Activated CD4-positive, alpha-beta T cell treated with anti-CD3 and anti-CD28 coated beads, Interleukin-2, amount 50 U/mL, for 48 hours (primary cell): ENCODE data around the gene TMEM89.

Experiments used
- DNase-seq, 2 experiments: peaks; one replicate each; pipeline ENCODE4 v3.0.0-alpha.2; 2020

Gene TMEM89, protein sequence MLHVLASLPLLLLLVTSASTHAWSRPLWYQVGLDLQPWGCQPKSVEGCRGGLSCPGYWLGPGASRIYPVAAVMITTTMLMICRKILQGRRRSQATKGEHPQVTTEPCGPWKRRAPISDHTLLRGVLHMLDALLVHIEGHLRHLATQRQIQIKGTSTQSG

DNA sequence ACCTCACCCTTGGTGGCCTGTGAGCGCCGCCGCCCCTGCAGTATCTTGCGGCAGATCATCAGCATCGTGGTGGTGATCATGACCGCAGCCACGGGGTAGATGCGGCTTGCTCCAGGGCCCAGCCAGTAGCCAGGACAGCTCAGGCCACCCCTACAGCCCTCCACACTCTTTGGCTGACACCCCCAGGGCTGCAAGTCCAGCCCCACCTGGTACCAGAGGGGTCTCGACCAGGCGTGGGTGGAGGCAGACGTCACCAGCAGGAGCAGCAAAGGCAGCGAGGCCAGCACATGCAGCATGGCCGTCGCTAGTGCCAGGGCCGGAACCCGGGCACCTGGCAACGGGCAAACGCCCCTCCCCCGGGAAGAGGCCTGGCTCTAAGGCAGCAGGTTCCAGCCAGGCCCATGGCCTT is at the start of gene TMEM89:
Gene TMEM89 (minus strand): TSS at position 309 of the 409 bp plus-strand sequence. CDS start 13 bp downstream, at position 296.
- no peak for DNase-seq

DNA sequence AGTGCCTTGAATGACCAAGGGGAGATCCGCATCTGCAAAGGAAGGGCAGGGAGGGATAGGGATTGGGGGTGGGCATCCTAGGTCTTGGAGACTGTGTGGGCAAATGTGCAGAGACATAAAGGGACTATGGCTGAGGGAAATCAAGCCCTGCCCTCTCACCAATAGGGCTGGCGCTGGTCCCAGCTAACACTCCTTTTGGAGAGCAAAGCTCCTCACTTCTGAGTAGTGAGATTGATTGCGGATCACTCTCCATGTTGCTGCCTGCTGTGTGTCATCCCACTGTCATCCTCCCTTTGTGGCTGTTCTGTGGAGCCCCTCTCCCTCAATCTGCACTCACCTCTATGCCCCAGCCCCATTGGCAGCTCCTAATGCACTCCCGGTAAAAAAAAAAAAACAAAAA is 43.4 kb upstream of the TMEM89 start:
- DNase-seq: no peak

DNA sequence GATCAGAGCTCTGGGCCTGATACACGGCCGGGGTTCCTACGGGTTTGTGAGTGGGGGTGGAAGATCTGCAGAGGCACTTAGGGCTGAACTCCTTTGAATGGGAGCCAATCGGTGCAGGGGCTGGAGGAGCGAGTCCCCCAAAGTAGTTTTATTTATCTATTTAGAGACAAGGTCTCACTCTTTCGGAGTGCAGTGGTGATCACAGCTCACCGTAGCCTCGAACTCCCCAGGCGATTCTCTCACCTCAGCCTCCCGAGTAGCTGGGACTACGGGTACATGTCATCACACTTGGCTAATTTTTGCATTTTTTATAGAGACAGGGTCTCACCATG is 42.7 kb upstream of the TMEM89 start:
- no peak for DNase-seq

DNA sequence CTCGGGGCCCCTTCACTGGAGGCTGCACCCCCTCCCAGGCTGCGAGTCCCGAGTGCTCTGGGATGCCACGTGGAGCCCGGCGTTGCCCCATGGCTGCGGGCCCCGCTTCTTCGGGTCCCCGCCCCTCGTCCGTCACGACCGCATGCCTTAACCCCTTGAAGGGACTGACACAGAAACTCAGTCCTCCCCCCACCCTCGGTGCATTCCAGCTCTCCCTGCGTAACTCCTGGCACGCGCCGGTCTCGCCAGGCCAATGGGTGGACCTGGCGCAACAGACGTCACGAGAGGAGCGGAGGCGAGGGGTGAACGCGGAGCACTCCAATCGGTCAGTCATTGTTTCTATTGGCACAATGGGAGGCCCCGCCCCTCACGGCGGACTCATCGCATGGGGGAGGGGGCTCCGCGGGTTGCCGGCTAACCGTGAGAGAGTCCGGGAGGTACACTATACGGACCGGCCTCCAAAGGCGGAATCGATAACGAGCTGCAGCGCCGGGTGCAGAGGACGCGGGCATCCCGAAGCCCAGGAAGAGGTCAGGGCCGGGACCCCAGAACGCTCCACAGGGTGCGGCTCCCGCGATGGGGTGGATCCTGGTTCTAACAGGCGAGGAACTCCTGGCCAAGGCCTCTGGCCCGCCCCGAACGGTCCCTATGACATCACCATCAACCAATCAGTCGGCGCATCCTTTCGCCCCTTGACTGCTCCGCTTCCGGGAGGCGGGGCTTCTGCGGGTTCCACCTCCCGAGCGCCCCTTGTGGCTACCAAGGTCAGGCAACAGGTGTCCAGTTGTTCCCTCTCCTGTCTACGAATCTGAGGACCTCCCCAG is 42.1 kb upstream of the TMEM89 start:
- DNase-seq: peak; percentile 93 to 96

DNA sequence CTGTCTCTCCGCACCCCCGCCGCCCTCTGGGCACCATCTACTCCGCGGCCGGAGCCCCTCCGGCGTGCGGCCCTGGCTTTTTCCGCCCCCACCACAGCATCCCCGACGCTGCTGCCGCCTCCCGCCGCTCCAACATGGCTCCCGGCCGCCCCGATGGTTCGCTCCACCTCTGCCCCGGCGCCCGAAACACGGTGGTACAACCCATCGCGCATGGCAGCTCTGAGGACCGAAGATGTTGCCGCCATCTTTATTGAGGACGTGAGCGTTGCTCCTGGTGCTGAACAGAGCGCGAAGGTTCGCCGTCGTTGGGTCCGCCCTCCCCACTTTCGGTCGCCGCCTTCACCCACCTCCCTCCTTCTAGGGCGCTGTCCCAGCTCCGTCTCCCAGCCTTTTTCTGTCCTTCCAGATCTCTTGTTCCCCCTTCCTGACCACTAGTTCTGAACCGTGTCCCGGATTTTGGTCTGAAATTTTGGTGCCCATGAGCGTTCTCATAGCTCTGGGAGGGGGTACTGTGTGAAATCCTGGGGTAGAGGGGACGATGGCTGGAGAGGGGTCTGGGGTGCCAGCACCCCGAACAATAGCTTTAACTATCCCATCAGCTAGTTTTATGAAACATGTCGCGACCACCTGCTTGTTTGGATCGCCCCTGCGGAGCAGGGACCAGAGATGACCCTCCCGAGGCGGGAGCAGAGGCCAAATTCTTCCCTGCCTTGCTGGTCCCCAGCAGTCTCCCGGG is 41.4 kb upstream of the TMEM89 start, which contains the start of gene CELSR3:
Gene CELSR3 (minus strand): TSS at position 134 of the 736 bp plus-strand sequence. CDS start 252 bp downstream, outside the sequence.
- DNase-seq: peak; percentile 70 to 74

DNA sequence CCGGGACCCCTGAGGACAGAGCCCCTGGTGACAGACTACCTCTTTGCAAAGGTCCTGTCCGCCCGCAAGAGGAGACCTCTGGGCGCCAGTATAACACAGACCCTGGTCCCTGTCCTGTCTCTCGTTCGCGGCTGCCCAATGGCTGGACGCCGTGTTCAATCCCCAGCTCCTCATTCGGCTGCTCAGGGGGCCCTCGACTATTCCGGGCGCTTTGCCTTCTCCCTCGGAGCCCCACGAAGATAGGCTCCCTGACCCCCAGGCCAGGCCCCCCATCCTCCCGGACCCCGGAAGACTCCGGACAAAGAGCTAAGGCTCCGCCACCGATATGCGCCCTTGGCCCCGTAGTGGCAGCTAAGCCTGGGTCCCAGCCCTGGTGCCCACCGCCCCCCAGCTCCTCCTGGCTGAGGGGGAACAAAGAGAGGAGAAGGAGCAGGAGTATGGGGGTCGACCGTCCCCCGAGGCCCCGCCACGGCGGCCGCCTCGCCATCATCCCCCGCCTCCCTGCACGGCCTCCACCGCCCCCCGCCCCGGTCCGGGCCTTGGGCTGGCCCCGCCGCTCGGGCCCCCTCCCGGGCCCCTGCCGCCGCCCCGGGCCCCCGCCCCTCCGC is 40.7 kb upstream of the TMEM89 start:
- DNase-seq: peak in 1 of 2 experiments; percentile 10

DNA sequence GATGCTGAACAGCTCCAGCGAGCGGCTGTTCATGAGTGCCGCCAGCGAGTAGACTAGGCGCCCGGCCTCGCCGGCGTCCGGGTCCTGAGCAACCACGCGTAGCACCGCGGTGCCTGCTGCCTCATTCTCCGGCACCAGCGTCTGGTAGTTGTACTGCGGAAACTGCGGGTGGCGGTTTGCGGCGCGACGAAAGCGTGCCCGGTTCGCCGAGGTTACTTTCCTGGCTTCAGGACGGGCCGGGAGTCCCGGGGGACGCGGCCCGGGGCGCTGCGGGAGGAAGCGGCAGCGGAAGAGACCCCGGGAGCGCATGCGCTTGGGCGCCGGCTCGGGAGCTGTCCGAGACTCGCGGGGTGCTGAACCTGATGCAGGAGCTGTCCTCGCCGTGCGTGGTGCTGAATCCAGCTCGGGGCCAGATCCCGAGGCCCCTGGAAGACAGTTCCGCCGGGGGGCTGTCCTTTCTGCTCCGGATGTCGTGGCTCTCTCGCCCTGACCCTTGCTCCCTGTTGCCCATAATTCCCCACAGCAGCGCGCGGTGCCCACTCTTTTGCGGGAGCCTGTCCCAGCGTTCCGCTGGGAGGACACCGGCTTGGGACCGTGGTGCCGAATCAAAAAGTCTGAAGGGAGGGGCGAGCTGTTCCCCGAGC is 40.1 kb upstream of the TMEM89 start:
- peak; percentile 75 to 77 for DNase-seq

DNA sequence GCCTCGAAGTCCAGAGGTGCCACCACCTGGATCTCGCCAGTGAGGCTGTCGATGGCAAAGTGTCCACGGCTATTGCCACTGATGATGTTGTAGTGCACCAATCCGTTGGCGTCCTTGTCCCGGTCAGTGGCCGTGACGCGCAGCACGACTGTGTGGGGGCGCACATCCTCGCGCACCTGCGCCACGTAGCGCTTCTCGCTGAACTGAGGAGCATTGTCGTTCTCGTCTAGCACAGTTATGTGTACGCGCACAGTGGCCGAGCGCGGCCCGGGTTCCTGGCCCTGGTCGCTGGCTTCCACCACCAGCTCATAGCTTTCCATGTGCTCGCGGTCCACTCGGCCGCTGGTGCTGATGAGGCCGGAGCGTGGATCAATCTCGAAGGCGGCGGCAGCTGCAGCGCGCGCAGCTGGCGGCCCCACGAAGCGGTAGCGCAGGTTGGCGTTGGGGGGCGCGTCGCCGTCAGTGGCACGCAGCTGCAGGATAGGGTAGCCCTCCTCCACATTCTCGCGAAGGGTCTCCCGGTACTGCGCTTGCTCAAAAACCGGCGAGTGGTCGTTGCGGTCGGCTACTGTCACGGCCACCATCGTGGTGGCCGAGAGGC is 39.3 kb upstream of the TMEM89 start:
- DNase-seq: no peak

DNA sequence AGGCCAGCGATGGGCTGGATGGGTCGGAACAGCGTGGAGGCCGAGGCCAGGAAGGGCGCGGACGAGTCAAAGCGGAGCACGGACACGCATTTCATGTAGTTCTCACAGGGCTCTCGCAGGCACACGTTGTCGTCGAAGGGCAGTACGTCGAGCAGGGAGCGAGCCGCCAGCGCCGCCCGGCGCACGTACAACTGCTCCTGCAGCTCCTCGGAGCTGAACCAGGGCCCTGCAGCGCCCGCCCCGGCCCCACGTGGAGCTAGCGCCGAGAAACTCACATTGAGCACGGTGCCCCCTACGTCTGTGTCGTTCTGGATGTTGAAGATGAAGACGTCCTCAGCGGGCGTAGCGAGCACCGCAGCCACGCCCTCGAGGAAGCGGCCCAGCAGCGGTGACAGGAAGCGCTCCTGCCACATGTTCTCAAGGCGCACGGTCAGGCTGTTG is 35.3 kb upstream of the TMEM89 start:
- peak; percentile 23 to 35 for DNase-seq

DNA sequence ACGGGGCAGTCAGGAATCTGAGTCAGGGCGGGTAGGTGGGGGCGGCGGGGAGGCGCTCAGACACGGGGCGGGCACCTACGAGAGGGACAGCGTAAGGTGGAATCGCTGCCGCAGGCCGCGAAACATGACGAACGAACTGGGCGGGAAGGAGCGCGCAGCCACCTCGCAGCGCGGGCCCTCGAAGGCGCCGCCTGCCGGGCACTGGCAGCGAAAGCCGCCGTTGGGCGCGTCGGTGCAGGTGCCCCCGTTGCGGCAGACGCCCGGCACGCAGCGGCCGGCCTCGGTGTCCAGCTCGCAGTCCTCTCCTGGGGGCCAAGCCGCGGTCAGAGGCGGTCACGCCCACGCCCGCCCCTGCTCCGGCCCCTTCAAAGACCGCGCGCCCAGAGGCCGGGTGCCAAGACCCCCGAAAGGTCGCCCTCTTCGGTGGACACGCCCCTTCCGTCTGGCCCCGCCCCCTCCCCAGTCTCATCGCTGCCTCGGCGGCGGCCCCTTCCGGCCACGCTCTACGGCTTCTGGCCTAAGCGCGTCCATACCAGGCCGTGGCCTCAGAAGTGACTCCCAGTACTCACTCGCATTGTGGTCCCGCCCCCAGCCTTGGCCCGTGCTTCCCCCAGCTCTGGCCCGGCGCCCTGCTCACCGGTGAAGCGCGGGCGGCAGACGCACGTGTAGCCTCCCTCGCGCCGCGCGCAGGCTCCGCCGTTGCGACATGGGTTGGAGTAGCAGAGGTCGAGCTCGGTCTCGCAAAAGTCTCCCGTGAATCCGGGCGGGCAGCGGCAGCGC is 34.7 kb upstream of the TMEM89 start:
- peak; percentile 87 to 88 for DNase-seq

DNA sequence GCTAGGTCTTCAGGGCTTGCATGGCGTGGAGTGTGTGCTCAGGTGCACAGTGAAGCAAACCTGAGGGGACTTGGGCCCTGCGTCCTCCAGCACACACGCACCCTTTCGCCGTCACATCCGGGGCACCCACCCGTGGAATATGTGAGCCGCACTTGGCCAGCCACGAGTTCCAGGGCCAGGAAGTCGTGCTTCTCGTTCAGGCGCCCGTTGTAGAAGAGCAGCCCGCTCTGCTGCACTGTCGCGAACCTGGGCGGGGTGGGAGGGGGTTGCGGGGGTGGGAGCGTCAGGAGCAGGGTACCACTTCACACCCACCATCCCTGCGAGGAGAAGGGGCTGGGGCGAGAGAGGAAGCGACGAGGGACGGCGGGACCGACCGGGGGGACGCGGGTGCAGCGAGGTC is 34.0 kb upstream of the TMEM89 start:
- DNase-seq: peak; percentile 63 to 65

DNA sequence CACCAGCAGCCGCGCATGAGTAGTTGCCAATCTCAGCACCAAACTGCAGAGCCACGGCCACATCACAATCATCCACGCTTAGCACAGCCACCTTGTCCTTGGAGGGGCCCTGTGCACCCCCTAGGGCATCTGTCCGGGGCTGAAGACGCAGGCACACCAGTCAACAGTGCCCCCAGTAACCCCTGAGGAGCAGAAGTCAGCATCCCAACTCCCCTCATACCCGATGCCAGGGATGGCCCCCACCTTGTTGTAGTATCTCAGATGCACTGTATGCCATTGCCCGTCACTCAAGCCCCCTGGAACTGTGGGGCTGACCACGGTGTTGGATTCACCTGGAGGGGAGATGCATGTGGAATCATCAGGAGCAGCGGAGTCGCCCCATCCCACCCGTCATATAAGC is 33.5 kb upstream of the TMEM89 start:
- no peak for DNase-seq

DNA sequence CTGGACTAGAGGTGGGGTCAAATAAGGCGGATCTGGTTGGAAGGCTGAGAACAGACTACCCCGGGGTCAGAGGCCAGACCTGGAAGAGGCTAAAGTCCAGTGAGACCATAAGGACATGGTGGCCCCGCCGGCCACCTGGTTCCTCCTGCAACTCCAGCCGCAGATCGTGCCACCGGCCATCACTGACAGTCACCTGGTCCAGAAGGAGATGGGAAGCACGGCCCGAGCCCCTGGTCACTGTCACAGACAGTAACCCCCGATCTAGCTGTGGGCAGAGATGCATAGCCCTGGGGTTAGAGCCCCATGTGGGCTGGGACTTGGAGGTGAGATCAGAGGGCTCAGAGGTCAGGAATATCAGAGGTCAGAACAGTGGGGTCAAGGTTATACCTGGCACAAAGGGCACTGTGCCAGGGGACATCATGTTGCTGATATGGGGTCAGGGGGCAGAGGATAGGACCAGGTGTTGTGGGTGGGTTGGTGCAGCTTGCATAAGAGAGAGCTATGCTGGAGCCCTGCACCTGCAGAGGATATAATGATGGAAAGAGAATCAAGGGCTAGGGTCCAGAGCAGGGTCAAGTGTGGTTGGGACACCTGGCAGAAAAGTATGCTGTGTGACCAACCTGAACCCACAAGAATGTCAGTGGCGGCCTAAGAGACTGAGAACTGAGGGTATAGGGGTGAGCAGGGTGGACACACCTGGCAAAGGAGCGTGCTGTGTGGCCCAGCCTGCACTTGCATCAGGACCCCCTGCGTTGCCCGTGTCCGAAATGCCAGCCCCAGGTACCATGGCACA is 31.6 kb upstream of the TMEM89 start:
- no peak for DNase-seq

DNA sequence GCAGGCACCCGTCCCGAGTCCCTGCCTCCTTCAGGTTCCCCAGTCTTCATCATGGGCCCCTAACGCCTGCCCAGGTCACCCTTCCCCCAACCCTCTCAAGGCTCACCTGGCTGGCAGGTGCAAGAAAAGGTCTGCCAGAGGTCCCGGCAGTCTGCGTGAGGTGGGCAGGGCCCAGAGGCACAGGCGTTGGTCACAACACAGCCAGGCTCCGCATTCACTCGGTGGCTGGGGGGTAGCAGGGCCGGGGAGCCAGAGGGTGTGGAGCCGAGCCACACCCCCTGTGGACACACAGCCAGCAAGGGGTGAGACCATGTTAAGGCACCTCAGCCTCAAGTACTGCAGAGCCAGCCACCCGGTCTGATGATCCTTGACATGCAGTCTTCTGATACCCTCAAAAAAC is 30.2 kb upstream of the TMEM89 start:
- no peak for DNase-seq

DNA sequence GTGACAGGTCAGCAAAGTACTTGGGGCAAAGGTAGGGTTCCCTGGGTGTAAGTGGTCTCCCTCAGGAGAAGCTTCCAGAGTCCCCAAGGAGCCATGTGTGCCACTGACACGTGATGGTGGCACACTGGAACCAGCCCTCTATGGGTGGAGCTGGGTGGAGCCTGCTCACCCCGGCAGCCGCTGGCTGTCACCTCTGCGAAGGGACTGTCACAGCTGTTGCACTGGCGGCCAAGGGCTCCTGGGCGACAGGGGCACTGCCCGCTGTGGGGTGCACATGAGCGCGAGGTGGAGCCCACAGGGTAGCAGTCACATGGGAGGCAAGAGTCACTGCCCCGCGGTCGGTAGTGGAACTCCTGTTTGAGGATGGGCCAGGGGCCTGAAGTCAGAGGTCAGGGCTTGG is 29.2 kb upstream of the TMEM89 start:
- DNase-seq: no peak

DNA sequence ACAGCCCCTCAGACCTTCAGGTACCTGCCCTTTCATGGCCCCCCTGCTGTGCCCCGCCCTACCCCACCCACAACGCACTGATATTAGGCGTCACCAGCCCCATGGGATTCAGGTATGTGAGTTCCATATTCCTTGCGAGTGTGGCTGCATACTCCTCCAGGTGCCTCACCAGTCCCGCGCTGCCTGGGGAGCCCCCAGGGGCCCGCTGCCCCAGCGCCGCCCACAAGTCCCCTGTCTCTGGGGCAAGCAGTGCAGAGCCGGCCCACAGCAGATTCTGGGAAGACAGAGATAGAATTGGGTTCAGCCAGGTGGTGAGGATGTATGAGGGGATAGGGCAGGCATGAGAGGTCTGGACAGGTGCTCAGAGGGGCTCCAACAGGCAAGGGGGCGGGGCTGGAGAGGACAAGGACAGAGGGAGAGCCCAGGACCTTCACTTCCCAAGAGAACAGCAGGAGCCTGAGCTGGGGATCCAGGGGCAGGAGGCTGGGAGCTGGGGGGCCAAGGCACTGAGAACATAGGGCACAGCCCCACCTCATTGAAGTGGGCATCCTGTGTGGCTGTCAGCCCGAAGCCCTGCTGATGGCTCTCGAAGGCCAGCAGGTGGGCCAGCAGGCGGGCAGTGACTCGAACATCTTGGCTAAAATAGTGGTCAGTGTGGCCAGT is 26.8 kb upstream of the TMEM89 start:
- DNase-seq: no peak

DNA sequence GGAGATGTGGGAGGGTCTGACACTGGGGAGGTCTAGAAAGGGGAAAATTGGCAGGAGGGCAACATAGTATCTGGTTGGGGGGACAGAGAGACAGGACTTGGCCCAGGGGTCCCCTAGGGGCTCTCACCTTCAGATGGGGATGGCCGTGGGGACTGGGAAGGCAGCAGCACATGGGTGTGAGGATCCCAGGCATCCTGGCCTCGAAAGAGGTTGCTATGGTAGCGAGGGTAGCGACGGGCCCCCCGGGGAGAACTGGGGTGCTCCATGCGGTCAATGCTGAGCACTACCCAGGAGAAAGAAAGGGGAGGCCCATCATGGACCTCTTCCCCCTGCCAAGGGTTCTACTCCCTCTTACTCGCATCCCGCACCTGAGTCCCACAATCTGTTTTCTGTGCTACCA is 26.1 kb upstream of the TMEM89 start:
- no peak for DNase-seq

DNA sequence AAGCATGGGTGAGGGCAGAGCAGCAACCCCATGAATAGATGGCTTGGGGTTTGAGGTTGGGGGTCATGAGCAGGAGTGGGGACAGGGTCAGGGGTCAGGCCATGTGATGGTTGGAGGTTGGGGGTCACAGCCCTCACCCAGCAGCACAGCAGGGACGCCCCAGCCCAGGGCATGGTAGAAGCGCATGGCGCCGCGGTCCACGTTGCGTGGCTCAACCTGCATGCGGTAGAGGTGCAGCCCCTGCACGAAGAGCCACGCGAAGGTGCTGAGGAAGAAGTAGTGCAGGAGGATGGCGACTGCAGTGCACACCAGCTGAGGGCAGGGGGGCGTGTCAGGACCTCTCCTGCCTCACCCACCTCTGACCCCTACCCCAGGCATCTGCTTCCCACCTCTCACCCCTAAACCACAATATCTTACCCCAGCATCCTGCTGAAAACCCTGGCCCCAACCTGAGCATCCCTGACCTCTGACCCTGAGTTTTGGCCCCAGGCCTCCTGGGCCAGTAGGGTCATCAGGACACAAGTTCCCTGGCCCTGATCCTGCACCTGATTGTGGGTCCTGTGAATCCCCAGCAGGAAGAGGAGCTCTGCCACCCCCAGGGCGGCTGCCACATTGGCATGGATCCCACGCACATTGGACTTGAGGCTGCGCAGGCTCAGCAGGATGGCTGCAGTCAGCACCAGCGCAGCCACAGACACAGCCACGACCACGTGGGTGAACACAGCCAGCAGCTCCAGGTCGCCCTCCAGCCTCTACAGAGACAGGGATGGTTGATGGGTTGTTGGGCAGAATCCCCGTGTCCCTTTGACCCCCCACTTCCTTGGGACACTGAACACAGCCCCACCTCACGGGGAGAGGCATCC is 23.6 kb upstream of the TMEM89 start:
- no peak for DNase-seq

DNA sequence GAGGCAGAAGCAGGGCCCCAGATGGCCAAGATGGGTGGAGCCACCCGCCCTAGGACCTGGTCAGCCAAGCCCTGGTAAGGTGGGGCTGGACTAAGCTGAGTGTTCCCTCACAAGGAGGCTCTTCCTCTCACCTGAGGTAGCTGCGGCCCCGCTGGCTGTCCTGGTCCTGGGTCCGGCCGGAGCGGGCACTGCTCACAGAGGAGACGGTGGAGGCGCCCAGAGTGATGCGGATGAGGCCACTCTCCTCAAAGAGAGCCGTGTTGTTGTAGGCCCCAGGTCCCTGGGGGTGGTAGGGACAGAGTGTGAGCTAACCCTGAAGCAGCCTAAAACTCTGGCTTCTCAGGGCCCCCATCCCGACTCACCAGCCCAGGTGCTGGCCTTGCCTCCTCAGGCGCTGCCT is 21.0 kb upstream of the TMEM89 start:
- DNase-seq: no peak
